ENCODE results near the gene R3HDM2. TPM values are rescaled to one million over a fixed set of nuclear protein-coding genes. Genes with fewer than 3 reads are reported as not detected.

Gene R3HDM2
- total and polyA plus RNA-seq, 2 of the 13 experiments (the other 11 are each of a cell fraction or from before 2014, with no cell fraction given), result 11.1 to 23.5 TPM

DNA sequence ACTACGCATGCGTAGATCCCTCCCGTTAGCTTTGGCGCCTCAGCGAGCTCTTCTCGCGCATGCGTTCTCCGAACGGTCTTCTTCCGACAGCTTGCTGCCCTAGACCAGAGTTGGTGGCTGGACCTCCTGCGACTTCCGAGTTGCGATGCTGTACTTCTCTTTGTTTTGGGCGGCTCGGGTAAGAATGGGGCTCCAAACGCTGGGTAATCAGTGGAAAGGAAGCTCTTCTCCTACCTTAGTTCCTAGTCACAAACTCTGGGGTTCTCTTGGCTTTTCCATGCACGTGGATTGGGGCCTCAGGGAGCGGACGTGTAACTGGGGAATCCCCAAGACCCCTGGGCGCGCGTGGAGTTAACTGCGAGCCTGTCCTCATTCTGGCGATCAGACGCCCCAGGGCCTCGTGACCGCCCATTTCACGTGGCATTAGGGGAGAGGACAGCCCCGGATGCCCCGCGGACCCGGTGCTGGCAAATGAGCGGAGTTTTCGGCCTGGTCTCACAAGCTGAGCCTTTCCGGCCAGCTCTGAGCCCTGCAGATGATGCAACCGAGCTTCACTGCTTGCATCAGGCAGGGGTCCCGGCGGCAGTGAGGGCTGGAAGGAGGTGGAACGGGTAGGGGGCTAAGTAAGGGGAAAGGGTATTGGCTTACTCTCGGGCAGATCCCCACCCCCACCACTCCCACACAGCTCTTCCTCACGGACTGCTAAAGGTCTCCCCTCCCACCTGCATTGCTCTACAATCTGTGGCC is 201.0 kb downstream of the R3HDM2 start, which contains the start of gene SHMT2 (continued):
- TF ChIP-seq, protein P1, sequence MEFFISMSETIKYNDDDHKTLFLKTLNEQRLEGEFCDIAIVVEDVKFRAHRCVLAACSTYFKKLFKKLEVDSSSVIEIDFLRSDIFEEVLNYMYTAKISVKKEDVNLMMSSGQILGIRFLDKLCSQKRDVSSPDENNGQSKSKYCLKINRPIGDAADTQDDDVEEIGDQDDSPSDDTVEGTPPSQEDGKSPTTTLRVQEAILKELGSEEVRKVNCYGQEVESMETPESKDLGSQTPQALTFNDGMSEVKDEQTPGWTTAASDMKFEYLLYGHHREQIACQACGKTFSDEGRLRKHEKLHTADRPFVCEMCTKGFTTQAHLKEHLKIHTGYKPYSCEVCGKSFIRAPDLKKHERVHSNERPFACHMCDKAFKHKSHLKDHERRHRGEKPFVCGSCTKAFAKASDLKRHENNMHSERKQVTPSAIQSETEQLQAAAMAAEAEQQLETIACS (CRISPR knock-in tag; IDR thresholded peaks at IDR 0.05), result no peak
- TF ChIP-seq, protein P2, sequence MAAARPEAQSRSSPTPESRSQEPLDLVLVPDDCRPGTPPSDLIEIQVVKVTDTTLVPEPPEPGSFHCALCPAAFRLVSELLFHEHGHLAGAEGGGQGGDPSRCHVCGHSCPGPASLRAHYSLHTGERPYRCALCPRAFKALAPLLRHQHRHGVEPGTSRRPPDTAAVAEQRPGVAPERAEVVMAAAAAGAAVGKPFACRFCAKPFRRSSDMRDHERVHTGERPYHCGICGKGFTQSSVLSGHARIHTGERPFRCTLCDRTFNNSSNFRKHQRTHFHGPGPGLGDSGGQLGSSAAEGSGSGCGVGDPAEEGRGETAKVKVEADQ (CRISPR knock-in tag; IDR thresholded peaks at IDR 0.05; ENCODE audit: borderline replicate concordance), result no peak
- TF ChIP-seq RFX3 (CRISPR knock-in tag; IDR thresholded peaks at IDR 0.05) (no peak), FOXK2 (IDR thresholded peaks at IDR 0.05) (no peak), ZNF879 (CRISPR knock-in tag; IDR thresholded peaks at IDR 0.05) (no peak), ZNF605 (CRISPR knock-in tag; IDR thresholded peaks at IDR 0.05) (peak; percentile 18), GZF1 (CRISPR knock-in tag; IDR thresholded peaks at IDR 0.05) (0 out of 2 replicates have a peak, but pooled peaks have one; percentile 75), MAFF (IDR thresholded peaks at IDR 0.05; ENCODE audit: low read depth, low read length) (no peak), ZBTB1 (CRISPR knock-in tag; IDR thresholded peaks at IDR 0.05; ENCODE audit: borderline replicate concordance) (no peak), ZNF446 (CRISPR knock-in tag; IDR thresholded peaks at IDR 0.05) (no peak), PLRG1 (conservative IDR thresholded peaks at IDR 0.05) (no peak), RFXANK (CRISPR knock-in tag; IDR thresholded peaks at IDR 0.05) (no peak), CBFB (CRISPR knock-in tag; IDR thresholded peaks at IDR 0.05) (no peak), CEBPG (CRISPR knock-in tag; IDR thresholded peaks at IDR 0.05) (peak; percentile 100), ZSCAN25 (CRISPR knock-in tag; IDR thresholded peaks at IDR 0.05) (0 out of 2 replicates have a peak, but pooled peaks have one; percentile 11), KAT8 (CRISPR knock-in tag; IDR thresholded peaks at IDR 0.05) (0 out of 2 replicates have a peak, but pooled peaks have one; percentile 44), TOE1 (CRISPR knock-in tag; IDR thresholded peaks at IDR 0.05) (no peak), BORCS8-MEF2B (CRISPR knock-in tag; IDR thresholded peaks at IDR 0.05) (peak; percentile 17; the same call in 1 of the 2 replicates), ZNF83 (CRISPR knock-in tag; IDR thresholded peaks at IDR 0.05; ENCODE audit: borderline replicate concordance) (no peak), EEA1 (CRISPR knock-in tag; IDR thresholded peaks at IDR 0.05; ENCODE audit: borderline replicate concordance) (no peak)
- TF ChIP-seq, protein P3, sequence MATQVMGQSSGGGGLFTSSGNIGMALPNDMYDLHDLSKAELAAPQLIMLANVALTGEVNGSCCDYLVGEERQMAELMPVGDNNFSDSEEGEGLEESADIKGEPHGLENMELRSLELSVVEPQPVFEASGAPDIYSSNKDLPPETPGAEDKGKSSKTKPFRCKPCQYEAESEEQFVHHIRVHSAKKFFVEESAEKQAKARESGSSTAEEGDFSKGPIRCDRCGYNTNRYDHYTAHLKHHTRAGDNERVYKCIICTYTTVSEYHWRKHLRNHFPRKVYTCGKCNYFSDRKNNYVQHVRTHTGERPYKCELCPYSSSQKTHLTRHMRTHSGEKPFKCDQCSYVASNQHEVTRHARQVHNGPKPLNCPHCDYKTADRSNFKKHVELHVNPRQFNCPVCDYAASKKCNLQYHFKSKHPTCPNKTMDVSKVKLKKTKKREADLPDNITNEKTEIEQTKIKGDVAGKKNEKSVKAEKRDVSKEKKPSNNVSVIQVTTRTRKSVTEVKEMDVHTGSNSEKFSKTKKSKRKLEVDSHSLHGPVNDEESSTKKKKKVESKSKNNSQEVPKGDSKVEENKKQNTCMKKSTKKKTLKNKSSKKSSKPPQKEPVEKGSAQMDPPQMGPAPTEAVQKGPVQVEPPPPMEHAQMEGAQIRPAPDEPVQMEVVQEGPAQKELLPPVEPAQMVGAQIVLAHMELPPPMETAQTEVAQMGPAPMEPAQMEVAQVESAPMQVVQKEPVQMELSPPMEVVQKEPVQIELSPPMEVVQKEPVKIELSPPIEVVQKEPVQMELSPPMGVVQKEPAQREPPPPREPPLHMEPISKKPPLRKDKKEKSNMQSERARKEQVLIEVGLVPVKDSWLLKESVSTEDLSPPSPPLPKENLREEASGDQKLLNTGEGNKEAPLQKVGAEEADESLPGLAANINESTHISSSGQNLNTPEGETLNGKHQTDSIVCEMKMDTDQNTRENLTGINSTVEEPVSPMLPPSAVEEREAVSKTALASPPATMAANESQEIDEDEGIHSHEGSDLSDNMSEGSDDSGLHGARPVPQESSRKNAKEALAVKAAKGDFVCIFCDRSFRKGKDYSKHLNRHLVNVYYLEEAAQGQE (IDR thresholded peaks at IDR 0.05; ENCODE audit: borderline replicate concordance in 1 of 2, low read depth in 1 of 2, low read length in 2 of 2), result no peak
- TF ChIP-seq, protein P4, sequence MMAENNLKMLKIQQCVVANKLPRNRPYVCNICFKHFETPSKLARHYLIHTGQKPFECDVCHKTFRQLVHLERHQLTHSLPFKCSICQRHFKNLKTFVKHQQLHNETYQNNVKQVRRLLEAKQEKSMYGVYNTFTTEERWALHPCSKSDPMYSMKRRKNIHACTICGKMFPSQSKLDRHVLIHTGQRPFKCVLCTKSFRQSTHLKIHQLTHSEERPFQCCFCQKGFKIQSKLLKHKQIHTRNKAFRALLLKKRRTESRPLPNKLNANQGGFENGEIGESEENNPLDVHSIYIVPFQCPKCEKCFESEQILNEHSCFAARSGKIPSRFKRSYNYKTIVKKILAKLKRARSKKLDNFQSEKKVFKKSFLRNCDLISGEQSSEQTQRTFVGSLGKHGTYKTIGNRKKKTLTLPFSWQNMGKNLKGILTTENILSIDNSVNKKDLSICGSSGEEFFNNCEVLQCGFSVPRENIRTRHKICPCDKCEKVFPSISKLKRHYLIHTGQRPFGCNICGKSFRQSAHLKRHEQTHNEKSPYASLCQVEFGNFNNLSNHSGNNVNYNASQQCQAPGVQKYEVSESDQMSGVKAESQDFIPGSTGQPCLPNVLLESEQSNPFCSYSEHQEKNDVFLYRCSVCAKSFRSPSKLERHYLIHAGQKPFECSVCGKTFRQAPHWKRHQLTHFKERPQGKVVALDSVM (CRISPR knock-in tag; IDR thresholded peaks at IDR 0.05), result 0 out of 2 replicates have a peak, but pooled peaks have one; percentile 26
